ENCODE measurements around the gene IL1RAPL2. TPM values are rescaled to one million over a fixed set of nuclear protein-coding genes. Genes with fewer than 3 reads are reported as not detected.

IL1RAPL2 gene
- total RNA-seq, 1 donor from 2014 or later, result not detected

- FAIRE-seq (no peak), DNase-seq (ENCODE audit: low read depth) (peak; percentile 23)
- Histone ChIP-seq H3K27me3 (ENCODE audit: control insufficient read depth, insufficient read depth, low read length) (no peaks in the 10 kb centered on the region), H3K4me3 (ENCODE audit: low read depth, low read length) (no peak overlapping the region), H3K36me3 (ENCODE audit: control insufficient read depth, insufficient read depth, low read length) (no peaks in the 10 kb centered on the region)
- TF ChIP-seq, protein P1, sequence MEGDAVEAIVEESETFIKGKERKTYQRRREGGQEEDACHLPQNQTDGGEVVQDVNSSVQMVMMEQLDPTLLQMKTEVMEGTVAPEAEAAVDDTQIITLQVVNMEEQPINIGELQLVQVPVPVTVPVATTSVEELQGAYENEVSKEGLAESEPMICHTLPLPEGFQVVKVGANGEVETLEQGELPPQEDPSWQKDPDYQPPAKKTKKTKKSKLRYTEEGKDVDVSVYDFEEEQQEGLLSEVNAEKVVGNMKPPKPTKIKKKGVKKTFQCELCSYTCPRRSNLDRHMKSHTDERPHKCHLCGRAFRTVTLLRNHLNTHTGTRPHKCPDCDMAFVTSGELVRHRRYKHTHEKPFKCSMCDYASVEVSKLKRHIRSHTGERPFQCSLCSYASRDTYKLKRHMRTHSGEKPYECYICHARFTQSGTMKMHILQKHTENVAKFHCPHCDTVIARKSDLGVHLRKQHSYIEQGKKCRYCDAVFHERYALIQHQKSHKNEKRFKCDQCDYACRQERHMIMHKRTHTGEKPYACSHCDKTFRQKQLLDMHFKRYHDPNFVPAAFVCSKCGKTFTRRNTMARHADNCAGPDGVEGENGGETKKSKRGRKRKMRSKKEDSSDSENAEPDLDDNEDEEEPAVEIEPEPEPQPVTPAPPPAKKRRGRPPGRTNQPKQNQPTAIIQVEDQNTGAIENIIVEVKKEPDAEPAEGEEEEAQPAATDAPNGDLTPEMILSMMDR (IDR thresholded peaks at IDR 0.05; ENCODE audit: insufficient read depth, low read length, severe bottlenecking), result no peak
Observed at GRCh38 chrX:105610411-105610810, 1044.4 kb downstream of the IL1RAPL2 start.

DNA sequence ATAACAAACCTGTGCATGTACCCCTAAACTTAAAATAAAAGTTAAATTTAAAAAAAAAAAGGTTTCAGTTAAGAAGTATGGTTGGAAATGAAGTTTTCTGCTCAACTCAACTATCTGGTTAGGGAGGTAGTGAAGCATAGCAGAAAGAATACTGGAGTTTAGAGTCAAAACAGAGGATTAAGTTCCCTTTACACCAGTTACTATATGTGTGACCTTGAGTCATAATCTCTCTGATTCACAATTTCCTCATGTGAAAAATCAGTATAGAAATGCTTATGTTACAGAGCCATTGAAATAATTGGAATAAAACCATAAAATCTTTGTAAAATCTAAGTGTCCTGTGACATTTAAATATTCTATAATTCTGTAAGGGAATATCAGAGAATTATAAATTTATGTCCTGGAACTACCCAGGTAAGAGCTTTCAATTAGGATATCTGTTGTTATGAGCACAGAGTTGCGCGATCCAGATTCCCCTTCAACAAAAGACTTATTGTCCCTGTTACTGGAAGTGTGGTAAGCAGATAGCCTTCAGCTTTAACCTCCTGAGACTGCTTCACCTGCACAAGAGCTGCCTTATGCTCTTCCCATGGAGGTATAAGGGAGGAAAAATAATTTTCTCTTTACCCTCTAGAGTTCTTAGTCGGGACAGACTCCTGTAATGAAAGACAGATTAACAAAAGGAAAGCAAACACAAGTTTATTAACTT is 1052.5 kb downstream of the IL1RAPL2 start:
- no peaks in the 10 kb centered on the region for H3K27me3 ChIP-seq (ENCODE audit: control insufficient read depth, insufficient read depth, low read length)
- FAIRE-seq (no peak), DNase-seq (ENCODE audit: low read depth) (peak; percentile 57)
- H3K36me3 ChIP-seq (ENCODE audit: control insufficient read depth, insufficient read depth, low read length), result no peaks in the 10 kb centered on the region
- TF ChIP-seq, protein P1 (IDR thresholded peaks at IDR 0.05; ENCODE audit: insufficient read depth, low read length, severe bottlenecking), result no peak
- H3K4me3 ChIP-seq (ENCODE audit: low read depth, low read length), result no peak overlapping the region

DNA sequence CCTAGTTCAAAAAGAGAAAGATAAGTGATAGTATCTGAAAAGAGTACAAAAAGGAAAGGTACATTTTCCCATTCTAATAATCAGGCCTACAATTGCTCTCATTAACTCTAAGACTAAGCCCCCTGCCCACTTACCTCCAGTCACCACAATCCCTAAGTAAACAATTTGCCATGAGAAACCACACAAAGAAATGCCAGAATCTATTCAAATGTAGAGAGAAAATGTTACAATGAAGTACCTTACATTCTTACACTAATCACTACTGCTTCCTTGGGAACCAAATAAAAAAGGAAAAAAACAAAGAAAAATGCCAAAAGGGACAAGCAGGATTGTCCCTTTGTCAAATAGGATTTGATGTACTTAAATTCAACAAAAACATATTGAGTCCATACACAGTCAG is 1068.2 kb downstream of the IL1RAPL2 start:
- no peak overlapping the region for H3K4me3 ChIP-seq (ENCODE audit: low read depth, low read length)
- DNase-seq (ENCODE audit: low read depth) (no peak), FAIRE-seq (no peak)
- TF ChIP-seq, protein P1 (IDR thresholded peaks at IDR 0.05; ENCODE audit: insufficient read depth, low read length, severe bottlenecking), result no peak
- no peaks in the 10 kb centered on the region for H3K36me3 ChIP-seq (ENCODE audit: control insufficient read depth, insufficient read depth, low read length)
- no peaks in the 10 kb centered on the region for H3K27me3 ChIP-seq (ENCODE audit: control insufficient read depth, insufficient read depth, low read length)

DNA sequence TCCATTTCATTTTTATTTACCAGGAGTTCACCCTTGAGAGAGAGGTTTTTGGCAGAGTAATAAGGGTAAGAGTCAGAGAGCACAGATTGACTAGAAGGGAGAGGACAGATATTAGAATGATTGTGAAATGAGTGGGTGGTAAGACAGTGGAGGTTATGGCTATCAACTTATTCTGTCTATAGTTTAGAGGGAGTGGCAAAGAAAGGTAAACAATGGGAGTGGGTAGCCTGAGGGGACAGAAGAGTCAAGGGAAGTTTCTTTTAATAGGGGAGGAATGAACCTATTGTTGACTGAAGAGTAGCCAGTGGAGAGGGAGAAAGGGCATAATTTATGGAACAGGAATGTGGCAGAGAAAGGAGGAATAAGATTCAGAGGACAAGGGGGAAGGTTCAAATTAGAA is 1069.8 kb downstream of the IL1RAPL2 start:
- H3K36me3 ChIP-seq (ENCODE audit: control insufficient read depth, insufficient read depth, low read length), result no peaks in the 10 kb centered on the region
- TF ChIP-seq, protein P1 (IDR thresholded peaks at IDR 0.05; ENCODE audit: insufficient read depth, low read length, severe bottlenecking), result no peak
- H3K4me3 ChIP-seq (ENCODE audit: low read depth, low read length), result no peak overlapping the region
- DNase-seq (ENCODE audit: low read depth) (peak; percentile 20), FAIRE-seq (no peak)
- H3K27me3 ChIP-seq (ENCODE audit: control insufficient read depth, insufficient read depth, low read length), result no peaks in the 10 kb centered on the region

GRCh38 chrX:105636667-105637066 is 1070.7 kb downstream of the IL1RAPL2 start:
- Histone ChIP-seq H3K4me3 (ENCODE audit: low read depth, low read length) (no peak overlapping the region), H3K36me3 (ENCODE audit: control insufficient read depth, insufficient read depth, low read length) (no peaks in the 10 kb centered on the region), H3K27me3 (ENCODE audit: control insufficient read depth, insufficient read depth, low read length) (no peaks in the 10 kb centered on the region)
- DNase-seq (ENCODE audit: low read depth), result no peak
- TF ChIP-seq, protein P1 (IDR thresholded peaks at IDR 0.05; ENCODE audit: insufficient read depth, low read length, severe bottlenecking), result no peak
- FAIRE-seq, result no peak
